GM18907 (cell line): ENCODE measurements around the gene AEBP2.
"Not testable (repeated sequence)": the region's sequence is repeated elsewhere in the genome, so short reads cannot be mapped to it uniquely, and the experiment has no call there.

ENCODE experiments used
- ATAC-seq: cut with Tn5 transposase; IDR thresholded peaks from one replicate; pipeline ENCODE4 v1.9.1; 2021; ENCODE audit warnings: mild to moderate bottlenecking, moderate library complexity; ENCODE audit not compliant: unreplicated experiment

The AEBP2 gene

GRCh38 chr12:19451196-19451595, 11.9 kb downstream of the AEBP2 start:
- no peak for ATAC-seq

- no peak for ATAC-seq
Observed at GRCh38 chr12:19453961-19454360, 14.7 kb downstream of the AEBP2 start.

GRCh38 chr12:19454837-19455236, 15.5 kb downstream of the AEBP2 start:
- no peak for ATAC-seq

- no peak for ATAC-seq
Observed at GRCh38 chr12:19456176-19456575, 16.9 kb downstream of the AEBP2 start.

- no peak for ATAC-seq
Observed at GRCh38 chr12:19457561-19457960, 18.3 kb downstream of the AEBP2 start.

GRCh38 chr12:19458733-19459132, 19.4 kb downstream of the AEBP2 start:
- no peak for ATAC-seq

GRCh38 chr12:19461999-19462398, 22.7 kb downstream of the AEBP2 start:
- no peak for ATAC-seq

- no peak for ATAC-seq
Observed at GRCh38 chr12:19462406-19462805, 23.1 kb downstream of the AEBP2 start.

GRCh38 chr12:19464192-19464580, 24.9 kb downstream of the AEBP2 start:
- no peak for ATAC-seq

GRCh38 chr12:19465711-19466110, 26.4 kb downstream of the AEBP2 start:
- no peak for ATAC-seq

- no peak for ATAC-seq
Observed at GRCh38 chr12:19474147-19474546, 34.9 kb downstream of the AEBP2 start.

- ATAC-seq, result not testable (repeated sequence)
Observed at GRCh38 chr12:19475884-19476505, 36.7 kb downstream of the AEBP2 start.

GRCh38 chr12:19477071-19477470, 37.8 kb downstream of the AEBP2 start:
- no peak for ATAC-seq

GRCh38 chr12:19480459-19480858, 41.2 kb downstream of the AEBP2 start:
- no peak for ATAC-seq

- peak; percentile 1 for ATAC-seq
Observed at GRCh38 chr12:19482036-19482435, 42.7 kb downstream of the AEBP2 start.

- peak; percentile 92 for ATAC-seq
Observed at GRCh38 chr12:19482551-19483109, 43.3 kb downstream of the AEBP2 start.

GRCh38 chr12:19483727-19484126, 44.4 kb downstream of the AEBP2 start:
- ATAC-seq, result no peak

- no peak for ATAC-seq
Observed at GRCh38 chr12:19484738-19485137, 45.4 kb downstream of the AEBP2 start.

GRCh38 chr12:19485240-19485639, 45.9 kb downstream of the AEBP2 start:
- no peak for ATAC-seq

GRCh38 chr12:19489168-19489567, 49.9 kb downstream of the AEBP2 start:
- ATAC-seq, result no peak

GRCh38 chr12:19490908-19491307, 51.6 kb downstream of the AEBP2 start:
- no peak for ATAC-seq

GRCh38 chr12:19491863-19492262, 52.6 kb downstream of the AEBP2 start:
- no peak for ATAC-seq
